SK-MEL-5 (cell line): ENCODE results near the gene REM2. TPM values are rescaled to one million over a fixed set of nuclear protein-coding genes. Genes with fewer than 3 reads are reported as not detected.

Experiments
- DNase-seq: peaks from one replicate; pipeline ENCODE4 v3.0.0-alpha.2; 2016; ENCODE audit warnings: low read depth, low spot score
- in situ Hi-C: cut with HindIII; loops from 2 replicates; pipeline ENCODE4 v1.10.0; 2016; ENCODE audit warnings: low sequenced_read_pairs, high pct_unique_total_duplicates, low pct_unique_long_range_greater_than_20kb
- polyA plus RNA-seq, 2 experiments: library from polyadenylated mRNA; depleted of rRNA; stranded (reverse); fragments of >200 nt; gene quantifications; 2 replicates each; pipeline ENCODE4 v1.2.3, GENCODE V29; 2015
- total RNA-seq: library from RNA; depleted of rRNA; stranded (reverse); fragments of >200 nt; shearing (Covaris generic); gene quantifications from 2 replicates; pipeline ENCODE4 v1.2.3, GENCODE V29; 2014; rRNA removed

REM2 gene
- total RNA-seq: not detected in 2 replicates
- polyA plus RNA-seq (2015; cell fraction: cytosol; rRNA removed): not detected in 2 replicates
- polyA plus RNA-seq (2015; cell fraction: nucleus; rRNA removed): not detected in 2 replicates

GRCh38 chr14:22883173-22883976 is at the start of gene REM2:
TSS of gene REM2 (plus strand) at chr14:22883222. CDS start at chr14:22883288, 66 bp downstream.
- in situ Hi-C loops: no loop called here

GRCh38 chr14:22835505-22835904 is 47.5 kb upstream of the REM2 start:
- no peak for DNase-seq
- in situ Hi-C loops: no loop called here

More at GRCh38 chr14:22883173-22883976, at the start of gene REM2:
- no peak for DNase-seq

- in situ Hi-C loops: no loop called here
- DNase-seq: peak; percentile 83
Observed at GRCh38 chr14:22836301-22837113, 46.5 kb upstream of the REM2 start, which contains the start of gene MMP14. TSS of gene MMP14 (plus strand) at chr14:22836585. CDS start at chr14:22836818, 233 bp downstream.

- in situ Hi-C loops: no loop called here
- peak; percentile 36 for DNase-seq
Observed at GRCh38 chr14:22837114-22837749, 45.8 kb upstream of the REM2 start.

GRCh38 chr14:22837750-22838538 is 45.1 kb upstream of the REM2 start:
- in situ Hi-C loops: no loop called here
- DNase-seq: peak; percentile 36

GRCh38 chr14:22838631-22839041 is 44.4 kb upstream of the REM2 start:
- DNase-seq: peak; percentile 47

GRCh38 chr14:22839159-22839779 is 43.8 kb upstream of the REM2 start:
- no peak for DNase-seq
- in situ Hi-C loops: no loop called here

More at GRCh38 chr14:22838631-22839041, 44.4 kb upstream of the REM2 start:
- in situ Hi-C loops: no loop called here

GRCh38 chr14:22841311-22841710 is 41.7 kb upstream of the REM2 start:
- in situ Hi-C loops: no loop called here
- no peak for DNase-seq

- in situ Hi-C loops: no loop called here
Observed at GRCh38 chr14:22841769-22842168, 41.3 kb upstream of the REM2 start.

GRCh38 chr14:22842211-22843122 is 40.6 kb upstream of the REM2 start:
- no peak for DNase-seq
- in situ Hi-C loops: no loop called here

More at GRCh38 chr14:22841769-22842168, 41.3 kb upstream of the REM2 start:
- DNase-seq: no peak

GRCh38 chr14:22843123-22843925 is 39.7 kb upstream of the REM2 start:
- DNase-seq: no peak
- in situ Hi-C loops: no loop called here

GRCh38 chr14:22844221-22845102 is 38.6 kb upstream of the REM2 start:
- no peak for DNase-seq
- in situ Hi-C loops: no loop called here

- in situ Hi-C loops: no loop called here
- DNase-seq: no peak
Observed at GRCh38 chr14:22845103-22845394, 38.0 kb upstream of the REM2 start.

GRCh38 chr14:22845821-22846625 is 37.0 kb upstream of the REM2 start:
- no peak for DNase-seq
- in situ Hi-C loops: no loop called here
